Stomach (tissue), 9 donors: ENCODE data around the gene ZNF335. TPM values are rescaled to one million over a fixed set of nuclear protein-coding genes. Genes with fewer than 3 reads are reported as not detected.
A peak's percentile ranks its signal among the peaks of the same experiment; 100 is the strongest.

Experiments used
- DNase-seq, 2 donors: peaks; one replicate each; pipeline versions ENCODE4 v3.0.0 to v3.0.0-alpha.2; 2013 to 2019
- H3K27ac ChIP-seq, 5 donors: fragments of 200-600 bp in 4 of 5; sonication (generic) in 4 of 5; one replicate each; pipeline ENCODE4 v1.5.1; 2013 to 2019; ENCODE audit warnings: mild to moderate bottlenecking in 1 of 5, moderate library complexity in 1 of 5
- H3K27me3 ChIP-seq, 3 donors: fragments of 200-600 bp; sonication (generic); one replicate each; pipeline ENCODE4 v1.5.1; 2017 to 2019; ENCODE audit warnings: mixed run types in 1 of 3
- H3K36me3 ChIP-seq, 4 donors: fragments of 200-600 bp; sonication (generic); 1 replicate in 3 of 4; 2 replicates in 1 of 4; pipeline ENCODE4 v1.5.1; 2016 to 2019
- H3K4me1 ChIP-seq, 4 donors: fragments of 200-600 bp; sonication (generic); one replicate each; pipeline ENCODE4 v1.5.1; 2016 to 2019
- H3K4me3 ChIP-seq, 4 donors: fragments of 200-600 bp; sonication (generic) in 3 of 4; one replicate each; pipeline ENCODE4 v1.5.1; 2016 to 2019; ENCODE audit warnings: mild to moderate bottlenecking in 1 of 4
- H3K9me3 ChIP-seq, 4 donors: fragments of 200-600 bp; sonication (generic); one replicate each; pipeline ENCODE4 v1.5.1; 2016 to 2019
- CTCF ChIP-seq, 7 experiments: fragments of 450-650 bp in 4 of 7; fragments of 200-600 bp in 3 of 7; sonication (generic) in 3 of 7; IDR thresholded peaks; one replicate each; pipeline ENCODE4 v1.5.1; 2016 to 2019; ENCODE audit warnings: antibody characterized with exemption in 7 of 7, control low read depth in 2 of 7, mild to moderate bottlenecking in 1 of 7
- EP300 ChIP-seq: sonication (generic); formaldehyde crosslinking; IDR thresholded peaks from one replicate; pipeline ENCODE4 v1.6.1; 2017; ENCODE audit warnings: antibody characterized with exemption
- POLR2A ChIP-seq, 4 donors: fragments of 450-650 bp; IDR thresholded peaks; one replicate each; pipeline ENCODE4 v1.6.1; 2016; ENCODE audit warnings: antibody characterized with exemption in 4 of 4, control low read depth in 2 of 4, mild to moderate bottlenecking in 1 of 4, moderate library complexity in 1 of 4
- POLR2AphosphoS5 ChIP-seq, 3 donors: sonication (generic); formaldehyde crosslinking; IDR thresholded peaks; one replicate each; pipeline ENCODE4 v1.6.1; 2016; ENCODE audit warnings: antibody characterized with exemption in 3 of 3
- WGBS, 5 donors: extraction: QIAGEN DNeasy Blood & Tissue Kit in 3 of 5; methylation state at CpG; one replicate each; pipeline versions ENCODE4 v1.1.5 to v1.1.7; 2013 to 2018; 5-methylcytosine and 5-hydroxymethylcytosine counted together
- intact Hi-C: fragments of 100-400 bp; cut with DNase I; formaldehyde crosslinking; loops from one replicate; pipeline ENCODE4 v1.15.1; 2023; ENCODE audit warnings: low total_unique reads
- polyA plus RNA-seq, 3 donors: library from polyadenylated mRNA; stranded (reverse); fragments of 200-250 nt; gene quantifications; one replicate each; pipeline ENCODE4 v1.2.3, GENCODE V29; 2013
- total RNA-seq, 5 donors: library from RNA; depleted of rRNA; stranded (reverse); fragments of >200 nt; gene quantifications; one replicate each; pipeline versions ENCODE4 v1.1.0 to v1.2.3, GENCODE V29; 2014 to 2016
- donor health status: healthy with polysubstance abuse.
- donor health status: Bipolar disorder and iron deficiency.
- donor health status: healthy.

ZNF335 gene
- total and polyA plus RNA-seq, 8 donors, result 7.2 to 72.3 (median 18.0) TPM

DNA sequence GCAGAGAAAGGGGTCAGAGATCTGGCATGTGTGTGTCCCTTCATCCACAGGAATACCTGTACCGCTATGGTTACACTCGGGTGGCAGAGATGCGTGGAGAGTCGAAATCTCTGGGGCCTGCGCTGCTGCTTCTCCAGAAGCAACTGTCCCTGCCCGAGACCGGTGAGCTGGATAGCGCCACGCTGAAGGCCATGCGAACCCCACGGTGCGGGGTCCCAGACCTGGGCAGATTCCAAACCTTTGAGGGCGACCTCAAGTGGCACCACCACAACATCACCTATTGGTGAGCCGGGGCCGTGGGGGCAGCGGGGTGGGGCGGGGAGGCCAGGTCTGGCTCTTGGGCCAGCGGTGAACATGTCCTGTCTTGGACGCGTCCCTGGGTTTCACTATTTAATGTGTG, 37.8 kb upstream of the ZNF335 start:
- no peak for DNase-seq
- intact Hi-C loops, result loop anchor here (10.0 kb wide), 1 partner anchor 85 kb away; no protein-coding TSS in a partner anchor
- Histone ChIP-seq H3K27me3 (peaks cover 32 to 95% (median 70%) of the 10 kb centered on the region in 3 donors), H3K4me3 (peak overlapping the region in 1 of 4 donors; percentile 2), H3K36me3 (no peaks in the 10 kb centered on the region), H3K27ac (no peak overlapping the region), H3K9me3 (no peaks in the 10 kb centered on the region), H3K4me1 (peaks cover 6 to 66% (median 20%) of the 10 kb centered on the region in 4 donors)
- 27 to 39% (median 34%) methylated on average over 11 to 20 of the region's 20 CpGs for WGBS, 5 donors
- TF ChIP-seq POLR2A (IDR thresholded peaks at IDR 0.05) (no peak), POLR2AphosphoS5 (IDR thresholded peaks at IDR 0.05) (no peak), EP300 (no peak), CTCF (IDR thresholded peaks at IDR 0.05) (no peak)

DNA sequence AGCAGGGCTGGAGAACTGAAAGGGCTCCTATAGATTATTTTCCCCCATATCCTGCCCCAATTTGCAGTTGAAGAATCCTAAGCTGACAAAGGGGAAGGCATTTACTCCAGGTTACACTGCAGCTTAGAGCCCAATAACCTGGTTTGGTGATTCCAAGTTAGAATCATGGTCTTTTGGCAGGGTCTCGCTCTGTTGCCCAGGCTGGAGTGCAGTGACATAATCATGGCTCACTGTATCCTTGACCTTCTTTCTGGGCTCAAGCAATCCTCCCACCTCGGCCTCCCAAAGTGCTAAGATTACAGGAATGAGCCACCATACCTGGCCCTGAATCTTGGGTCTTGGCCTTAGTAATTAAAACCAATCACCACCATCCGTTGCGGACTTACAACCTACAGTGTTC, 35.7 kb upstream of the ZNF335 start:
- no peak for TF ChIP-seq EP300
- TF ChIP-seq CTCF (IDR thresholded peaks at IDR 0.05), result no peak
- TF ChIP-seq POLR2A (IDR thresholded peaks at IDR 0.05), result no peak
- TF ChIP-seq POLR2AphosphoS5 (IDR thresholded peaks at IDR 0.05), result no peak
- peaks cover 0 to 60% (median 7%) of the 10 kb centered on the region in 4 donors for H3K4me1 ChIP-seq
- intact Hi-C loops, result no loop called here
- WGBS, 5 donors, result 78 to 88% (median 83%) methylated on average over 4 of the region's 4 CpGs
- DNase-seq, result no peak
- H3K27ac ChIP-seq, result no peak overlapping the region
- H3K4me3 ChIP-seq, result no peak overlapping the region
- H3K27me3 ChIP-seq, result peaks cover 17 to 94% (median 49%) of the 10 kb centered on the region in 3 donors
- no peaks in the 10 kb centered on the region for H3K9me3 ChIP-seq
- H3K36me3 ChIP-seq, result no peaks in the 10 kb centered on the region

DNA sequence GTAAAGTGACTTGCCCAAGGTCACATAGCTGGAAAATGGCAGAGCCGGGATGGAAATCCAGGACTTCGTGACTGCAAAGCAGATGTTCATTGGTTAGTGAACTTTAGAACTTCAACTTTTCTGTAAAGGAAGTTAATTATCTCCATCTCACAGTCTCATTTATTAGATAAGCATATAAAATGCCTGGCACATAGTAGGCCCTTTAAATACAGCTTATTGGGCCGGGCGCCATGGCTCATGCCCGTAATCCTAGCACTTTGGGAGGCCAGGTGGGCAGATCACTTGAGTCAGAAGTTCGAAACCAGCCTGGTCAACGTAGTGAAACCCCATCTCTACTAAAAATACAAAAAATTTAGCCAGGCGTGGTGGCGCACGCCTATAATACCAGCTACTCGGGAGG, 35.0 kb upstream of the ZNF335 start:
- no peaks in the 10 kb centered on the region for H3K9me3 ChIP-seq
- H3K27me3 ChIP-seq, result peaks cover 12 to 92% (median 42%) of the 10 kb centered on the region in 3 donors
- TF ChIP-seq POLR2AphosphoS5 (IDR thresholded peaks at IDR 0.05) (no peak), POLR2A (IDR thresholded peaks at IDR 0.05) (no peak), EP300 (no peak), CTCF (IDR thresholded peaks at IDR 0.05) (no peak)
- H3K36me3 ChIP-seq, result no peaks in the 10 kb centered on the region
- WGBS, 5 donors, result 79 to 89% (median 88%) methylated on average over 11 of the region's 11 CpGs
- no peak overlapping the region for H3K27ac ChIP-seq
- DNase-seq, result no peak
- intact Hi-C loops, result no loop called here
- no peak overlapping the region for H3K4me3 ChIP-seq
- peaks cover 0 to 54% (median 7%) of the 10 kb centered on the region in 4 donors for H3K4me1 ChIP-seq

GRCh38 chr20:46006022-46006705, 34.2 kb upstream of the ZNF335 start:
- Histone ChIP-seq H3K27ac (no peak overlapping the region), H3K36me3 (no peaks in the 10 kb centered on the region), H3K4me1 (peaks cover 0 to 52% (median 7%) of the 10 kb centered on the region in 4 donors), H3K4me3 (no peak overlapping the region), H3K9me3 (no peaks in the 10 kb centered on the region), H3K27me3 (peaks cover 4 to 92% (median 34%) of the 10 kb centered on the region in 3 donors)
- WGBS, 5 donors, result 71 to 82% (median 74%) methylated on average over 5 to 6 of the region's 6 CpGs
- no peak for DNase-seq
- intact Hi-C loops, result no loop called here
- TF ChIP-seq EP300 (no peak), CTCF (IDR thresholded peaks at IDR 0.05) (no peak), POLR2A (IDR thresholded peaks at IDR 0.05) (no peak), POLR2AphosphoS5 (IDR thresholded peaks at IDR 0.05) (no peak)
